ENCODE data around the gene SUSD4.

The SUSD4 gene

GRCh38 chr1:223329252-223329651 lies 34.7 kb downstream of the SUSD4 start:
- no peak for DNase-seq (ENCODE audit: low read depth)

DNA sequence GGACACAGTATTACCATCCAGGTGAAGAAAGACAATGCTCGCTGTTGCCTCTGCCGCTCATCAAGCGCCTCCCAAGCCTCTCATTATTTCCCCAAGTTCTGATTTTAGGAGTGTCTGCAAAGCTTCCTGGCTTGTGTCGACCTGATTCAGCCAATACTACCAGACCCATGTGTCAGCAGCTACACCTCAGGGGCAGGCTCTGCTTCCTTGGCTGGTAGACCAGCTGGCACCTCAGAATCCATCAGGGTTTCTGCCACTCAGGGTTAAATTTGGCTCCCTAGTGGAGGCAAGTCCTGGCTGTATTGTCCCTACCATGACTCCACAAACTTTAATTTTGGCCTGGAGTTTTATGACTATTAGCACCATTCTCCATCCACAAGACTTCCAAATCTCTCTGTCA lies 35.4 kb downstream of the SUSD4 start:
- no peak for DNase-seq (ENCODE audit: low read depth)

DNA sequence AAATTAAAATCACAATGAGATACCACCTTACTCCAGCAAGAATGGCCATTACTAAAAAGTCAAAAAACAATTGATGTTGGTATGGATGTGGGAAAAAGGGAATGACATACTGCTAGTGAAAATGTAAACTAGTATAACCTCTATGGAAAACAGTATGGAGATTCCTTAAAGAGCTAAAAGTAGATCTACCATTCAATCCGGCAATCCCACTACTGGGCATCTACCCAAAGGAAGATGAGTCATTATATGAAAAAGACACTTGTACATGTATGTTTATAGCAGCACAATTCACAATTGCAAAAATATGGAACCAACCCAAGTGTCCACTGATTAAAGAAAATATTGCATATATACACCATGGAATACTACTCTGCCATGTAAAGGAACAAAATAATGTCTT lies 37.2 kb downstream of the SUSD4 start:
- DNase-seq (ENCODE audit: low read depth): no peak

GRCh38 chr1:223323491-223324484 lies 40.2 kb downstream of the SUSD4 start:
- DNase-seq (ENCODE audit: low read depth): no peak

DNA sequence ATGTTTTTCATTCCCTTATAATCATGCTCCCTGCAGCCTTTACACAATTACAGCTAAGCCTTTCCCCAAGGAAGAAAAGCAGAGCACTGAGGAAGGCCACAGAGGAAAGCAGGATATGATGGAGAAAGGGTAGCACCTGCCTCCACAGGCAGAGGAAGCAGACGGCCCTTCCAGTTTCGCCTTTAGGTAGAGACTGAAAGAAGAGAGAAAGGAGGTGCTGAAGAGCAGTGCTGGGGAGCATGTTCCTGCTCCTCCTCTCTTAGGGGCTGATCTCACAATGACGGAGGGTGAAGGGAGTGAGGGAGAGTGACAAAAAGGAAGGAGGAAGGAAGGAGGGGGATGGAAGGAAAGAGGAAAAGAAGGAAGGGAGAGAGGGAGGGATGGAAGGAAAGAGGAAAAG lies 41.1 kb downstream of the SUSD4 start:
- DNase-seq (ENCODE audit: low read depth): no peak

GRCh38 chr1:223320959-223321358 lies 43.0 kb downstream of the SUSD4 start:
- no peak for DNase-seq (ENCODE audit: low read depth)

GRCh38 chr1:223319905-223320580 lies 43.9 kb downstream of the SUSD4 start:
- no peak for DNase-seq (ENCODE audit: low read depth)

GRCh38 chr1:223319398-223319797 lies 44.6 kb downstream of the SUSD4 start:
- no peak for DNase-seq (ENCODE audit: low read depth)

GRCh38 chr1:223316082-223316481 lies 47.9 kb downstream of the SUSD4 start:
- DNase-seq (ENCODE audit: low read depth): no peak

GRCh38 chr1:223315665-223316064 lies 48.3 kb downstream of the SUSD4 start:
- DNase-seq (ENCODE audit: low read depth): no peak

DNA sequence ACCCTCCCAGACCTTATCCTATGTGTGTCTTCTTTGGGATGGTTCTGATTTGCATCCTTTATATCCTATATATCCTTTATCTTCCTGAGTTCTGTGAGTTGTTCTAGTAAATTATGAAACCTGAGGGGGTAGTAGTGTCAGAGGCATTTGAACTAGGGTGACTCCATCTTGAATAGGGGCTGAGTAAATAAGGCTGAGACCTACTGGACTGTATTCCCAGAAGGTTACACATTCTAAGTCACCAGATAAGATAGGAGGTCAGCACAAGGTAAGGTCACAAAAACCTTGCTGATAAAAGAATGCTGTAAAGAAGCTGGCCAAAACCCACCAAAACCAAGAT lies 50.6 kb downstream of the SUSD4 start:
- DNase-seq (ENCODE audit: low read depth): no peak

- no peak for DNase-seq (ENCODE audit: low read depth)
Measured at GRCh38 chr1:223312705-223313414, 51.1 kb downstream of the SUSD4 start.

- DNase-seq (ENCODE audit: low read depth): no peak
Measured at GRCh38 chr1:223312273-223312672, 51.7 kb downstream of the SUSD4 start.

- no peak for DNase-seq (ENCODE audit: low read depth)
Measured at GRCh38 chr1:223311826-223312225, 52.1 kb downstream of the SUSD4 start.

GRCh38 chr1:223308136-223308535 lies 55.8 kb downstream of the SUSD4 start:
- no peak for DNase-seq (ENCODE audit: low read depth)

DNA sequence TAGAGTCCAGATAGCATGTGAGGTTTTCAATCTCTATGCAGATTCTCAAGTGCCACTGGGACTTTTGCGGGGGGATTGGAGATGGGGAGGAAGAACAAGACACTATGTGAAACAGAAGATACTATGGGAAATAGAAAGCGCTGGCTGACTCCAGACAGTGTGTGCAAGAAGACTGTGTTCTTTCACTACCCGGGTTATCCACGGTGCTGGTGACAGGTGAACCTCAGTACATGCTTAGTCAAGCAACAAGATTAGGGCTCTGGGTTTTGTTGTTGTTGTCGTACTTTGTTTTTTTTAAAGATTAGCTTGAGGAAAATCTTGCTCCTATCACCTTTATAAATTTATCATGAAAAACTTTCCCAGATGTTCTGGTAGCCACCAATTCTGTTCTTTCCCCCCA lies 56.4 kb downstream of the SUSD4 start:
- no peak for DNase-seq (ENCODE audit: low read depth)

GRCh38 chr1:223304931-223305330 lies 59.0 kb downstream of the SUSD4 start:
- DNase-seq (ENCODE audit: low read depth): no peak

- DNase-seq (ENCODE audit: low read depth): no peak
Measured at GRCh38 chr1:223301371-223301770, 62.6 kb downstream of the SUSD4 start.

GRCh38 chr1:223299553-223299952 lies 64.4 kb downstream of the SUSD4 start:
- no peak for DNase-seq (ENCODE audit: low read depth)

GRCh38 chr1:223298701-223299100 lies 65.3 kb downstream of the SUSD4 start:
- DNase-seq (ENCODE audit: low read depth): no peak

GRCh38 chr1:223297800-223298199 lies 66.2 kb downstream of the SUSD4 start:
- no peak for DNase-seq (ENCODE audit: low read depth)

GRCh38 chr1:223291796-223292195 lies 72.2 kb downstream of the SUSD4 start:
- DNase-seq (ENCODE audit: low read depth): no peak

DNA sequence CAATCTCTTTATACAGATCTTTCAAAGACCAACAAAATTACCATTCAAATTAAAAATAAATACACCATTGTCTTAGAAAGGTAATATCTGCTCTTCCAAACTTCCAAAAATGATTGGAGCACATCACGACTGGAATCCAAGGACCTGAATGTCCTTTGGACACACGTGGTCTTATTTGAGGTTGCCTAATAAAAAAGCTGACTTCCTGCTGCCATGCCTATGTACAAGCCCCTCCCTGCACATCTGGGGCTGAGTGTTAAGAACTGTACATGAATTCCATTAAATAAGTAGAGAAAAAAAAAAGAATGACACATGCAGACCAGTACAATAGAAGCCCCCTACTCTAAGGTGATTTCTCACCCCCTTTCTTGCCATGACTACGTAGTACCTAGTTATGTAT lies 73.6 kb downstream of the SUSD4 start:
- DNase-seq (ENCODE audit: low read depth): no peak

Measured in activated T-helper 9 cell treated with anti-CD3 and anti-CD28 coated beads, Interleukin-2, amount 50 U/mL, for 16 hours (primary cell).